ENCODE measurements around the gene NR4A1. TPM values are rescaled to one million over a fixed set of nuclear protein-coding genes. Genes with fewer than 3 reads are reported as not detected.
A peak's percentile ranks its signal among the peaks of the same experiment; 100 is the strongest.

Gene NR4A1
- total and polyA plus RNA-seq, 9 of the 15 experiments (the other 6 are each of a cell fraction or from before 2014, with no cell fraction given): 0.07 to 4.7 (median 1.9) TPM; not detected in 1

GRCh38 chr12:52023182-52023975, 27.9 kb upstream of the NR4A1 start (continued):
- TF ChIP-seq ZBTB1 (CRISPR knock-in tag; IDR thresholded peaks at IDR 0.05; ENCODE audit: borderline replicate concordance, low read depth) (no peak), ZFP36 (IDR thresholded peaks at IDR 0.05; ENCODE audit: low read depth, low read length, partially characterized antibody) (peak; percentile 45), ZNF511 (CRISPR knock-in tag; IDR thresholded peaks at IDR 0.05) (no peak), PYGO2 (tag; IDR thresholded peaks at IDR 0.05) (no peak), BCL6 (CRISPR knock-in tag; IDR thresholded peaks at IDR 0.05) (no peak), ZNF707 (CRISPR knock-in tag; conservative IDR thresholded peaks at IDR 0.05) (no peak), MAFF (IDR thresholded peaks at IDR 0.05; ENCODE audit: low read length) (no peak), GATA2 (CRISPR knock-in tag; IDR thresholded peaks at IDR 0.05) (no peak), ZC3H8 (IDR thresholded peaks at IDR 0.05) (no peak), PHF21A (IDR thresholded peaks at IDR 0.05; ENCODE audit: borderline replicate concordance, low read depth) (no peak), SRF (CRISPR knock-in tag; IDR thresholded peaks at IDR 0.05) (peak in 1 of 2 experiments; percentile 66; a peak in 1 of 4 replicates), TCFL5 (CRISPR knock-in tag; conservative IDR thresholded peaks at IDR 0.05) (no peak), LCOR (CRISPR knock-in tag; IDR thresholded peaks at IDR 0.05) (no peak)
- TF ChIP-seq, protein P1, sequence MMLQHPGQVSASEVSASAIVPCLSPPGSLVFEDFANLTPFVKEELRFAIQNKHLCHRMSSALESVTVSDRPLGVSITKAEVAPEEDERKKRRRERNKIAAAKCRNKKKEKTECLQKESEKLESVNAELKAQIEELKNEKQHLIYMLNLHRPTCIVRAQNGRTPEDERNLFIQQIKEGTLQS (IDR thresholded peaks at IDR 0.05): no peak
- TF ChIP-seq, protein P1 (CRISPR knock-in tag; conservative IDR thresholded peaks at IDR 0.05): no peak
- TF ChIP-seq, protein P2, sequence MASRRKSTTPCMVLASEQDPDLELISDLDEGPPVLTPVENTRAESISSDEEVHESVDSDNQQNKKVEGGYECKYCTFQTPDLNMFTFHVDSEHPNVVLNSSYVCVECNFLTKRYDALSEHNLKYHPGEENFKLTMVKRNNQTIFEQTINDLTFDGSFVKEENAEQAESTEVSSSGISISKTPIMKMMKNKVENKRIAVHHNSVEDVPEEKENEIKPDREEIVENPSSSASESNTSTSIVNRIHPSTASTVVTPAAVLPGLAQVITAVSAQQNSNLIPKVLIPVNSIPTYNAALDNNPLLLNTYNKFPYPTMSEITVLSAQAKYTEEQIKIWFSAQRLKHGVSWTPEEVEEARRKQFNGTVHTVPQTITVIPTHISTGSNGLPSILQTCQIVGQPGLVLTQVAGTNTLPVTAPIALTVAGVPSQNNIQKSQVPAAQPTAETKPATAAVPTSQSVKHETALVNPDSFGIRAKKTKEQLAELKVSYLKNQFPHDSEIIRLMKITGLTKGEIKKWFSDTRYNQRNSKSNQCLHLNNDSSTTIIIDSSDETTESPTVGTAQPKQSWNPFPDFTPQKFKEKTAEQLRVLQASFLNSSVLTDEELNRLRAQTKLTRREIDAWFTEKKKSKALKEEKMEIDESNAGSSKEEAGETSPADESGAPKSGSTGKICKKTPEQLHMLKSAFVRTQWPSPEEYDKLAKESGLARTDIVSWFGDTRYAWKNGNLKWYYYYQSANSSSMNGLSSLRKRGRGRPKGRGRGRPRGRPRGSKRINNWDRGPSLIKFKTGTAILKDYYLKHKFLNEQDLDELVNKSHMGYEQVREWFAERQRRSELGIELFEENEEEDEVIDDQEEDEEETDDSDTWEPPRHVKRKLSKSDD (conservative IDR thresholded peaks at IDR 0.05; ENCODE audit: low read length): no peak
- TF ChIP-seq, protein P3, sequence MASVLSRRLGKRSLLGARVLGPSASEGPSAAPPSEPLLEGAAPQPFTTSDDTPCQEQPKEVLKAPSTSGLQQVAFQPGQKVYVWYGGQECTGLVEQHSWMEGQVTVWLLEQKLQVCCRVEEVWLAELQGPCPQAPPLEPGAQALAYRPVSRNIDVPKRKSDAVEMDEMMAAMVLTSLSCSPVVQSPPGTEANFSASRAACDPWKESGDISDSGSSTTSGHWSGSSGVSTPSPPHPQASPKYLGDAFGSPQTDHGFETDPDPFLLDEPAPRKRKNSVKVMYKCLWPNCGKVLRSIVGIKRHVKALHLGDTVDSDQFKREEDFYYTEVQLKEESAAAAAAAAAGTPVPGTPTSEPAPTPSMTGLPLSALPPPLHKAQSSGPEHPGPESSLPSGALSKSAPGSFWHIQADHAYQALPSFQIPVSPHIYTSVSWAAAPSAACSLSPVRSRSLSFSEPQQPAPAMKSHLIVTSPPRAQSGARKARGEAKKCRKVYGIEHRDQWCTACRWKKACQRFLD (CRISPR knock-in tag; IDR thresholded peaks at IDR 0.05): peak; percentile 29; the same call in 1 of the 2 replicates
- TF ChIP-seq, protein P4, sequence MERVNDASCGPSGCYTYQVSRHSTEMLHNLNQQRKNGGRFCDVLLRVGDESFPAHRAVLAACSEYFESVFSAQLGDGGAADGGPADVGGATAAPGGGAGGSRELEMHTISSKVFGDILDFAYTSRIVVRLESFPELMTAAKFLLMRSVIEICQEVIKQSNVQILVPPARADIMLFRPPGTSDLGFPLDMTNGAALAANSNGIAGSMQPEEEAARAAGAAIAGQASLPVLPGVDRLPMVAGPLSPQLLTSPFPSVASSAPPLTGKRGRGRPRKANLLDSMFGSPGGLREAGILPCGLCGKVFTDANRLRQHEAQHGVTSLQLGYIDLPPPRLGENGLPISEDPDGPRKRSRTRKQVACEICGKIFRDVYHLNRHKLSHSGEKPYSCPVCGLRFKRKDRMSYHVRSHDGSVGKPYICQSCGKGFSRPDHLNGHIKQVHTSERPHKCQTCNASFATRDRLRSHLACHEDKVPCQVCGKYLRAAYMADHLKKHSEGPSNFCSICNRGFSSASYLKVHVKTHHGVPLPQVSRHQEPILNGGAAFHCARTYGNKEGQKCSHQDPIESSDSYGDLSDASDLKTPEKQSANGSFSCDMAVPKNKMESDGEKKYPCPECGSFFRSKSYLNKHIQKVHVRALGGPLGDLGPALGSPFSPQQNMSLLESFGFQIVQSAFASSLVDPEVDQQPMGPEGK (CRISPR knock-in tag; IDR thresholded peaks at IDR 0.05; ENCODE audit: borderline replicate concordance): no peak

All from K562 (cell line).